ENCODE measurements around the gene SF3B4. TPM values are rescaled to one million over a fixed set of nuclear protein-coding genes. Genes with fewer than 3 reads are reported as not detected.
A peak's percentile ranks its signal among the peaks of the same experiment; 100 is the strongest.

Gene SF3B4
- 68.7 to 72.8 TPM (median 69.2 TPM) in 3 replicates for total RNA-seq

GRCh38 chr1:149927563-149928400, at the start of gene SF3B4:
TSS of gene SF3B4 (minus strand) at chr1:149927803. CDS start at chr1:149927759, 44 bp downstream.
- H3K27me3 Mint-ChIP-seq (ENCODE audit: low read depth): no peaks in the 10 kb centered on the region
- peaks cover 48% of the 10 kb centered on the region for H3K36me3 Mint-ChIP-seq
- no peak for TF ChIP-seq CTCF (IDR thresholded peaks at IDR 0.05; ENCODE audit: unreplicated experiment)
- DNase-seq (ENCODE audit: low spot score in 2 of 2, unreplicated experiment in 2 of 2): peak; percentile 82 to 93
- H3K4me3 Mint-ChIP-seq: peak within 1 kb of the TSS; percentile 99
- H3K4me1 Mint-ChIP-seq: peaks cover 35% of the 10 kb centered on the region
- H3K9me3 Mint-ChIP-seq: no peaks in the 10 kb centered on the region
- peak within 1 kb of the TSS; percentile 97 for H3K27ac Mint-ChIP-seq

- Mint-ChIP-seq H3K36me3 (peaks cover 29% of the 10 kb centered on the region), H3K4me1 (peaks cover 34% of the 10 kb centered on the region), H3K9me3 (no peaks in the 10 kb centered on the region), H3K27me3 (ENCODE audit: low read depth) (no peaks in the 10 kb centered on the region), H3K4me3 (no peak overlapping the region), H3K27ac (peak overlapping the region; percentile 84)
- no peak for TF ChIP-seq CTCF (IDR thresholded peaks at IDR 0.05; ENCODE audit: unreplicated experiment)
- no peak for DNase-seq (ENCODE audit: low spot score in 2 of 2, unreplicated experiment in 2 of 2)
Observed at GRCh38 chr1:149977345-149977744, 49.7 kb upstream of the SF3B4 start.

GRCh38 chr1:149972547-149972946, 44.9 kb upstream of the SF3B4 start:
- peaks cover 5% of the 10 kb centered on the region for H3K4me1 Mint-ChIP-seq
- no peak overlapping the region for H3K4me3 Mint-ChIP-seq
- TF ChIP-seq CTCF (IDR thresholded peaks at IDR 0.05; ENCODE audit: unreplicated experiment): no peak
- H3K36me3 Mint-ChIP-seq: peaks cover 39% of the 10 kb centered on the region
- H3K9me3 Mint-ChIP-seq: no peaks in the 10 kb centered on the region
- no peak for DNase-seq (ENCODE audit: low spot score in 2 of 2, unreplicated experiment in 2 of 2)
- no peaks in the 10 kb centered on the region for H3K27me3 Mint-ChIP-seq (ENCODE audit: low read depth)
- H3K27ac Mint-ChIP-seq: no peak overlapping the region

GRCh38 chr1:149967646-149968045, 40.0 kb upstream of the SF3B4 start:
- Mint-ChIP-seq H3K4me1 (no peaks in the 10 kb centered on the region), H3K36me3 (peaks cover 46% of the 10 kb centered on the region), H3K9me3 (no peaks in the 10 kb centered on the region), H3K27me3 (ENCODE audit: low read depth) (no peaks in the 10 kb centered on the region), H3K27ac (peak overlapping the region; percentile 19), H3K4me3 (no peak overlapping the region)
- no peak for DNase-seq (ENCODE audit: low spot score in 2 of 2, unreplicated experiment in 2 of 2)
- TF ChIP-seq CTCF (IDR thresholded peaks at IDR 0.05; ENCODE audit: unreplicated experiment): no peak

GRCh38 chr1:149967041-149967440, 39.4 kb upstream of the SF3B4 start:
- no peak overlapping the region for H3K4me3 Mint-ChIP-seq
- TF ChIP-seq CTCF (IDR thresholded peaks at IDR 0.05; ENCODE audit: unreplicated experiment): no peak
- H3K27me3 Mint-ChIP-seq (ENCODE audit: low read depth): no peaks in the 10 kb centered on the region
- H3K4me1 Mint-ChIP-seq: no peaks in the 10 kb centered on the region
- peak overlapping the region; percentile 71 for H3K27ac Mint-ChIP-seq
- DNase-seq (ENCODE audit: low spot score in 2 of 2, unreplicated experiment in 2 of 2): no peak
- no peaks in the 10 kb centered on the region for H3K9me3 Mint-ChIP-seq
- H3K36me3 Mint-ChIP-seq: peaks cover 43% of the 10 kb centered on the region

Measured in mesothelial cell of epicardium (in vitro differentiated cells).